Eye (tissue), 1 donor: ENCODE results near the gene MEGF11.
"Not testable (repeated sequence)": the region's sequence is repeated elsewhere in the genome, so short reads cannot be mapped to it uniquely, and the experiment has no call there.

Experiments used
- DNase-seq: peaks from one replicate; pipeline ENCODE4 v3.0.0-alpha.2; 2015

Gene MEGF11

GRCh38 chr15:66275352-66275751, 21.8 kb upstream of the MEGF11 start:
- DNase-seq, result no peak

GRCh38 chr15:66270932-66271331, 17.4 kb upstream of the MEGF11 start:
- no peak for DNase-seq

- no peak for DNase-seq
These were observed 16.0 kb upstream of the MEGF11 start for GRCh38 chr15:66269326-66270090.

GRCh38 chr15:66264859-66265513, 11.4 kb upstream of the MEGF11 start:
- peak; percentile 31 for DNase-seq

- not testable (repeated sequence) for DNase-seq
These were observed 9.3 kb upstream of the MEGF11 start for GRCh38 chr15:66262837-66263236.

GRCh38 chr15:66261056-66261455, 7.5 kb upstream of the MEGF11 start:
- DNase-seq, result no peak

GRCh38 chr15:66256692-66257091, 3.1 kb upstream of the MEGF11 start:
- DNase-seq, result no peak

- no peak for DNase-seq
These were observed 1.6 kb upstream of the MEGF11 start for GRCh38 chr15:66254951-66255676.

GRCh38 chr15:66254089-66254950, 770 bp upstream of the MEGF11 start:
- peak; percentile 24 for DNase-seq

GRCh38 chr15:66252685-66253417, 699 bp downstream of the MEGF11 start:
- peak; percentile 64 for DNase-seq

- peak; percentile 86 for DNase-seq
These were observed 1.5 kb downstream of the MEGF11 start for GRCh38 chr15:66251790-66252684.

GRCh38 chr15:66251065-66251789, 2.3 kb downstream of the MEGF11 start:
- DNase-seq, result no peak

GRCh38 chr15:66249605-66250174, 3.9 kb downstream of the MEGF11 start:
- DNase-seq, result no peak

- DNase-seq, result no peak
These were observed 6.6 kb downstream of the MEGF11 start for GRCh38 chr15:66246937-66247336.

GRCh38 chr15:66245832-66246231, 7.7 kb downstream of the MEGF11 start:
- not testable (repeated sequence) for DNase-seq

GRCh38 chr15:66241908-66242285, 11.7 kb downstream of the MEGF11 start:
- no peak for DNase-seq

- DNase-seq, result no peak
These were observed 12.3 kb downstream of the MEGF11 start for GRCh38 chr15:66241087-66241907.

GRCh38 chr15:66240240-66240794, 13.2 kb downstream of the MEGF11 start:
- no peak for DNase-seq

GRCh38 chr15:66239514-66239913, 14.0 kb downstream of the MEGF11 start:
- DNase-seq, result no peak
